Uterus (tissue), 4 donors: ENCODE data around the gene CDH13. TPM values are rescaled to one million over a fixed set of nuclear protein-coding genes. Genes with fewer than 3 reads are reported as not detected.

Experiments used
- DNase-seq, 2 donors: peaks; one replicate each; pipeline ENCODE4 v3.0.0-alpha.2; 2019 to 2020
- H3K27ac ChIP-seq, 2 donors: fragments of 200-600 bp; sonication (generic); 1 replicate in 1 of 2; 2 replicates in 1 of 2; pipeline ENCODE4 v1.5.1; 2016 to 2018
- H3K27me3 ChIP-seq, 2 donors: fragments of 200-600 bp; sonication (generic); one replicate each; pipeline ENCODE4 v1.5.1; 2018 to 2019; ENCODE audit warnings: control low read depth in 1 of 2
- H3K36me3 ChIP-seq, 2 donors: fragments of 200-600 bp; sonication (generic); one replicate each; pipeline ENCODE4 v1.5.1; 2019; ENCODE audit warnings: control low read depth in 1 of 2
- H3K4me1 ChIP-seq, 2 donors: fragments of 200-600 bp; sonication (generic); one replicate each; pipeline ENCODE4 v1.5.1; 2018 to 2019; ENCODE audit warnings: control low read depth in 1 of 2
- H3K4me3 ChIP-seq, 2 donors: fragments of 200-600 bp; sonication (generic); 1 replicate in 1 of 2; 2 replicates in 1 of 2; pipeline ENCODE4 v1.5.1; 2018 to 2019; ENCODE audit warnings: mild to moderate bottlenecking in 1 of 2
- H3K9me3 ChIP-seq, 2 donors: fragments of 200-600 bp; sonication (generic); one replicate each; pipeline ENCODE4 v1.5.1; 2019; ENCODE audit warnings: control low read depth in 1 of 2
- POLR2A ChIP-seq, 2 donors: fragments of 450-650 bp; IDR thresholded peaks; one replicate each; pipeline ENCODE4 v1.6.1; 2016; ENCODE audit warnings: antibody characterized with exemption in 2 of 2, mild to moderate bottlenecking in 1 of 2, moderate library complexity in 1 of 2
- intact Hi-C: fragments of 100-400 bp; cut with DNase I; formaldehyde crosslinking; loops from one replicate; pipeline ENCODE4 v1.15.1; 2023; ENCODE audit warnings: low total_unique reads
- total RNA-seq, 4 donors: library from RNA; depleted of rRNA in 3 of 4; stranded (reverse); fragments of >200 nt in 3 of 4; gene quantifications; one replicate each; pipeline versions ENCODE4 v1.1.0 to v1.2.4, GENCODE V29; 2014 to 2023
- TF ChIP-seq, protein P1 (sequence below), 4 experiments: fragments of 200-600 bp in 2 of 4; fragments of 450-650 bp in 2 of 4; sonication (generic) in 2 of 4; IDR thresholded peaks; one replicate each; pipeline ENCODE4 v1.5.1; 2016 to 2019; ENCODE audit warnings: antibody characterized with exemption in 4 of 4, mild to moderate bottlenecking in 2 of 4, moderate library complexity in 1 of 4
- donor health status: DM: yes; HTN: yes; CAD: no.

Gene CDH13
- total RNA-seq, 4 donors from 2014 or later: 49.1 to 99.4 (median 82.7) TPM

DNA sequence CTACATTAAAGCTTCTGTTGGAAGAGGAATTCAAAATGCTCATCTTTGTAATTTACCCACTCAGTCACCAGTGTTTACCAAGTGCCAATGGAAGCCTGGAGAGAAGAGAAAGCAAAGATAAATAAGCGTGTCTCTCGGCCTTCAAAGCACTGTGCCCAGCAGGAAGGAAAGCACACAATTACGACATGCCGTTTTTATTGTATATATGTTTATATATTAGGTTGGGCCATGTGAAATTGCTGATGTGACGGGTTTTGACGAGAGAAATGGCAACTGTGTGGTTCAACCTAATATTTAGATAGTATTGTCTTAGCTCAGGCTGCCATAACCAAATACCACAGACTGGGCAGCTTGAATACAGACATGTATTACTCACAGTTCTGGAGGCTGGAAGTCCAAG, 1101.7 kb downstream of the CDH13 start:
- no peak overlapping the region for H3K27ac ChIP-seq
- intact Hi-C loops: no loop called here
- H3K27me3 ChIP-seq: no peaks in the 10 kb centered on the region
- no peak overlapping the region for H3K4me3 ChIP-seq
- DNase-seq: no peak
- H3K9me3 ChIP-seq: no peaks in the 10 kb centered on the region
- no peaks in the 10 kb centered on the region for H3K36me3 ChIP-seq
- H3K4me1 ChIP-seq: no peaks in the 10 kb centered on the region
- TF ChIP-seq, protein P1, sequence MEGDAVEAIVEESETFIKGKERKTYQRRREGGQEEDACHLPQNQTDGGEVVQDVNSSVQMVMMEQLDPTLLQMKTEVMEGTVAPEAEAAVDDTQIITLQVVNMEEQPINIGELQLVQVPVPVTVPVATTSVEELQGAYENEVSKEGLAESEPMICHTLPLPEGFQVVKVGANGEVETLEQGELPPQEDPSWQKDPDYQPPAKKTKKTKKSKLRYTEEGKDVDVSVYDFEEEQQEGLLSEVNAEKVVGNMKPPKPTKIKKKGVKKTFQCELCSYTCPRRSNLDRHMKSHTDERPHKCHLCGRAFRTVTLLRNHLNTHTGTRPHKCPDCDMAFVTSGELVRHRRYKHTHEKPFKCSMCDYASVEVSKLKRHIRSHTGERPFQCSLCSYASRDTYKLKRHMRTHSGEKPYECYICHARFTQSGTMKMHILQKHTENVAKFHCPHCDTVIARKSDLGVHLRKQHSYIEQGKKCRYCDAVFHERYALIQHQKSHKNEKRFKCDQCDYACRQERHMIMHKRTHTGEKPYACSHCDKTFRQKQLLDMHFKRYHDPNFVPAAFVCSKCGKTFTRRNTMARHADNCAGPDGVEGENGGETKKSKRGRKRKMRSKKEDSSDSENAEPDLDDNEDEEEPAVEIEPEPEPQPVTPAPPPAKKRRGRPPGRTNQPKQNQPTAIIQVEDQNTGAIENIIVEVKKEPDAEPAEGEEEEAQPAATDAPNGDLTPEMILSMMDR (IDR thresholded peaks at IDR 0.05): no peak
- TF ChIP-seq POLR2A (IDR thresholded peaks at IDR 0.05): no peak

- no peaks in the 10 kb centered on the region for H3K4me1 ChIP-seq
- intact Hi-C loops: no loop called here
Observed at GRCh38 chr16:83730812-83731211, 1104.0 kb downstream of the CDH13 start.

DNA sequence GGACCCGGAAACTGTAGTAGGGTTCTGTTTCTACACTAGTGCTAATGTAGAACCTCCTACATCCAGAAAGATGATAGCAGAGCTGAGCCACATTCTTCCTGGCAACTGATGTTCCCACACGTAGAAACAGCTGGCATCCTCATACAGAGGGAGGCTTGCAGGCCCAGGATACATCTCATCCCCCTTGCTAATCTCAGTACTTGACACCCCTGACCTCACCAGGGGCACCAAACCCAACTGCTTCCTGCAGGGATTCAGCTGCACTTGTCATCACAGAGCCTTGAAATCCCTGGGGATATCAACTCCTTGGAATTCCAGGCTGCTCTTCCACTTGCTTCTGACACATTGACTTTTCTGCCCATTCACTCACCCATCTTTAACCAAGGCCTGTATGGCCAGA, 1105.8 kb downstream of the CDH13 start:
- no peak for DNase-seq
- TF ChIP-seq POLR2A (IDR thresholded peaks at IDR 0.05): no peak
- TF ChIP-seq, protein P1 (IDR thresholded peaks at IDR 0.05): no peak
- Histone ChIP-seq H3K4me3 (no peak overlapping the region), H3K9me3 (no peaks in the 10 kb centered on the region), H3K4me1 (no peaks in the 10 kb centered on the region), H3K27me3 (no peaks in the 10 kb centered on the region), H3K27ac (no peak overlapping the region), H3K36me3 (no peaks in the 10 kb centered on the region)
- intact Hi-C loops: no loop called here

More at GRCh38 chr16:83730812-83731211, 1104.0 kb downstream of the CDH13 start:
- H3K9me3 ChIP-seq: no peaks in the 10 kb centered on the region
- H3K36me3 ChIP-seq: no peaks in the 10 kb centered on the region
- TF ChIP-seq POLR2A (IDR thresholded peaks at IDR 0.05): no peak
- TF ChIP-seq, protein P1 (IDR thresholded peaks at IDR 0.05): no peak
- no peak for DNase-seq
- no peak overlapping the region for H3K4me3 ChIP-seq
- no peaks in the 10 kb centered on the region for H3K27me3 ChIP-seq
- no peak overlapping the region for H3K27ac ChIP-seq

DNA sequence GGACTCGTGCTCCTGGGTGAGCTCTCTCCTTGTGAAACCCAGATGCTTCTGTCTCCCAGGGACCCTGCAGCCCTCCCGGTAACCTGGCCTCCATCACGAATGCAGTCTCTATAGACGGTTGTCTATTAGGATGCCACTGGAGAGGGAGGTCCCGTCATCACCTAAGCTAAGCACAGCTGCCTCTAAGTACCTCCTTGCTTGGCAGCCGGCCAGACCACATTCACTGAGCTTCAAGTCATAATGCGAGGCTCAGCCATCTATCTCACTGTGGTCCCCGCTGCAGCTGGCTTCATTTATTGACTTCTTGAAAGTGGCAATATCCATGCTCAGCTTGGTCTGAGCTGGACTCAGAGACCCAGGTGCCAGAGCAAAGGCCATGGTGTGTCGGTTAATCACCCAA, 1106.5 kb downstream of the CDH13 start:
- intact Hi-C loops: no loop called here
- no peak overlapping the region for H3K4me3 ChIP-seq

GRCh38 chr16:83734136-83734535, 1107.4 kb downstream of the CDH13 start:
- no peak overlapping the region for H3K4me3 ChIP-seq
- intact Hi-C loops: no loop called here
- DNase-seq: no peak
- H3K36me3 ChIP-seq: no peaks in the 10 kb centered on the region
- H3K27ac ChIP-seq: no peak overlapping the region
- H3K9me3 ChIP-seq: no peaks in the 10 kb centered on the region
- TF ChIP-seq, protein P1 (IDR thresholded peaks at IDR 0.05): no peak
- TF ChIP-seq POLR2A (IDR thresholded peaks at IDR 0.05): no peak
- H3K4me1 ChIP-seq: no peaks in the 10 kb centered on the region
- H3K27me3 ChIP-seq: no peaks in the 10 kb centered on the region

More for the DNA sequence above, 1106.5 kb downstream of the CDH13 start:
- TF ChIP-seq, protein P1 (IDR thresholded peaks at IDR 0.05): no peak
- TF ChIP-seq POLR2A (IDR thresholded peaks at IDR 0.05): no peak
- H3K9me3 ChIP-seq: no peaks in the 10 kb centered on the region
- H3K27me3 ChIP-seq: no peaks in the 10 kb centered on the region
- no peak overlapping the region for H3K27ac ChIP-seq
- no peaks in the 10 kb centered on the region for H3K4me1 ChIP-seq
- no peak for DNase-seq
- no peaks in the 10 kb centered on the region for H3K36me3 ChIP-seq
